HCT116 (cell line): Measurements from ENCODE around the gene CDR2L. TPM values are rescaled to one million over a fixed set of nuclear protein-coding genes. Genes with fewer than 3 reads are reported as not detected.
A peak's percentile ranks its signal among the peaks of the same experiment; 100 is the strongest.

Experiments used
- ATAC-seq: fragments of 200-7000 bp; cut with Tn5 transposase; 2 replicates; pipeline ENCODE4 v1.9.1; 2020; ENCODE audit warnings: mild to moderate bottlenecking, moderate library complexity
- BruUV-seq: library from RNA; stranded (reverse); fragments of 400-500 nt; replicated peaks from 2 replicates; lab custom pipeline; 2021; lab: Mats Ljungman, UMichigan
- CTCF ChIA-PET: fragments of 300-600 bp; sonication (Branson Sonifier 250); formaldehyde crosslinking; loops from one replicate; lab custom pipeline; 2021; ENCODE audit warnings: antibody characterized with exemption; lab: Charles Lee
- POLR2A ChIA-PET: fragments of 300-600, 350-600 bp; sonication (Branson Sonifier 250); formaldehyde crosslinking; loops from one replicate; lab custom pipeline; 2021; ENCODE audit warnings: antibody characterized with exemption; lab: Charles Lee
- RAD21 ChIA-PET, 2 experiments: fragments of 300-600 bp; sonication (Branson Sonifier 250); formaldehyde crosslinking; loops; one replicate each; lab custom pipeline; 2023; ENCODE audit warnings: low total read pairs in 2 of 2; ENCODE audit not compliant: uncharacterized antibody in 2 of 2, unreplicated experiment in 2 of 2, low non-redundant PET in 1 of 2; lab: Charles Lee
- DNase-seq: peaks from one replicate; pipeline ENCODE4 v3.0.0-alpha.2; 2010; ENCODE audit warnings: low read depth, low spot score
- H2AFZ ChIP-seq: fragments of 200-600 bp; shearing (Covaris generic), sonication (generic); 2 replicates; pipeline ENCODE4 v1.6.1; 2017; ENCODE audit warnings: low read depth, mixed run types, mixed read lengths, antibody characterized with exemption, low read length; ENCODE audit not compliant: poor library complexity, severe bottlenecking
- H3K27ac ChIP-seq: 2 replicates; pipeline ENCODE4 v1.5.1; 2012; ENCODE audit warnings: low read depth, low read length
- H3K27me3 ChIP-seq: fragments of 200-600 bp; sonication (generic); 2 replicates; pipeline ENCODE4 v1.6.1; 2016; ENCODE audit warnings: mixed run types, low read length, mixed read lengths; ENCODE audit not compliant: insufficient read depth
- H3K36me3 ChIP-seq, 2 experiments: fragments of 200-500 bp in 1 of 2; fragments of 200-600 bp in 1 of 2; sonication (Bioruptor generic) in 1 of 2; sonication (generic) in 1 of 2; 2 replicates each; pipeline versions ENCODE4 v1.5.1 to v1.6.1; 2014 to 2016; ENCODE audit warnings: low read length in 2 of 2, inconsistent platforms in 1 of 2, mixed read lengths in 1 of 2, mixed run types in 1 of 2; ENCODE audit not compliant: insufficient read depth in 2 of 2, control insufficient read depth in 1 of 2
- H3K4me1 ChIP-seq, 2 experiments: fragments of 200-600 bp in 1 of 2; sonication (generic) in 1 of 2; 2 replicates each; pipeline versions ENCODE4 v1.5.1 to v1.6.1; 2012 to 2017; ENCODE audit warnings: low read length in 2 of 2, inconsistent platforms in 1 of 2, mild to moderate bottlenecking in 1 of 2, mixed read lengths in 1 of 2, mixed run types in 1 of 2, moderate library complexity in 1 of 2; ENCODE audit not compliant: insufficient read depth in 2 of 2, control insufficient read depth in 1 of 2
- H3K4me2 ChIP-seq: fragments of 200-600 bp; sonication (generic); 2 replicates; pipeline ENCODE4 v1.6.1; 2017; ENCODE audit warnings: mixed run types, low read length, mixed read lengths
- H3K4me3 ChIP-seq, 2 experiments: fragments of 200-600 bp in 1 of 2; sonication (generic) in 1 of 2; replicated peaks in 1 of 2; 2 replicates each; pipeline ENCODE4 v1.5.1; 2011 to 2016; ENCODE audit warnings: low read length in 2 of 2, control low read depth in 1 of 2, low read depth in 1 of 2, mild to moderate bottlenecking in 1 of 2, mixed read lengths in 1 of 2, mixed run types in 1 of 2
- H3K79me2 ChIP-seq: fragments of 200-600 bp; sonication (generic); 2 replicates; pipeline ENCODE4 v1.6.1; 2017; ENCODE audit warnings: mild to moderate bottlenecking, mixed run types, low read length, moderate library complexity, mixed read lengths; ENCODE audit not compliant: insufficient read depth
- H3K9ac ChIP-seq: fragments of 200-600 bp; sonication (generic); 2 replicates; pipeline ENCODE4 v1.6.1; 2016; ENCODE audit warnings: low read length, mixed read lengths
- H3K9me2 ChIP-seq: fragments of 200-600 bp; sonication (generic), shearing (Covaris generic); 2 replicates; pipeline ENCODE4 v1.6.1; 2017; ENCODE audit warnings: mixed run types, mild to moderate bottlenecking, moderate library complexity; ENCODE audit not compliant: insufficient read depth
- H3K9me3 ChIP-seq, 2 experiments: fragments of 200-500 bp in 1 of 2; fragments of 200-600 bp in 1 of 2; sonication (Bioruptor generic) in 1 of 2; sonication (generic) in 1 of 2; 2 replicates each; pipeline ENCODE4 v1.6.1; 2014 to 2017; ENCODE audit warnings: low read length in 2 of 2, mixed read lengths in 2 of 2, inconsistent platforms in 1 of 2, low read depth in 1 of 2, mild to moderate bottlenecking in 1 of 2, mixed run types in 1 of 2, moderate library complexity in 1 of 2; ENCODE audit not compliant: control insufficient read depth in 1 of 2, insufficient read depth in 1 of 2
- H4K20me1 ChIP-seq: fragments of 200-600 bp; sonication (generic), shearing (Covaris generic); 2 replicates; pipeline ENCODE4 v1.6.1; 2017; ENCODE audit warnings: mixed run types, mild to moderate bottlenecking, moderate library complexity; ENCODE audit not compliant: insufficient read depth
- CEBPB ChIP-seq: IDR thresholded peaks from 2 replicates; pipeline ENCODE4 v1.6.1; 2012; ENCODE audit warnings: low read depth
- ELF1 ChIP-seq: IDR thresholded peaks from 2 replicates; pipeline ENCODE4 v1.6.1; 2012; ENCODE audit warnings: low read depth, borderline replicate concordance
- RAD21 ChIP-seq: IDR thresholded peaks from 2 replicates; pipeline ENCODE4 v1.6.1; 2012; ENCODE audit warnings: low read depth, mild to moderate bottlenecking
- SRF ChIP-seq: IDR thresholded peaks from 2 replicates; pipeline ENCODE4 v1.6.1; 2012; ENCODE audit warnings: low read depth
- ZNF274 ChIP-seq: fragments of 200-500 bp; sonication (Bioruptor generic); IDR thresholded peaks from 2 replicates; pipeline ENCODE4 v1.6.1; 2014; ENCODE audit warnings: mild to moderate bottlenecking, low read depth, low read length, inconsistent platforms
- intact Hi-C: fragments of 100-400 bp; cut with micrococcal nuclease; formaldehyde crosslinking; loops from 2 replicates; pipeline ENCODE4 v1.10.0; 2022
- total RNA-seq: library from RNA; stranded (reverse); gene quantifications from one replicate; pipeline ENCODE4 v1.2.1, GENCODE V29; 2021; ENCODE audit not compliant: unreplicated experiment
- TF ChIP-seq, protein P1 (sequence below): IDR thresholded peaks from 2 replicates; pipeline ENCODE4 v1.6.1; 2012; ENCODE audit warnings: low read depth
- TF ChIP-seq, protein P2 (sequence below): IDR thresholded peaks from 2 replicates; pipeline ENCODE4 v1.6.1; 2011; ENCODE audit warnings: mild to moderate bottlenecking, low read length, moderate library complexity; ENCODE audit not compliant: insufficient replicate concordance; ENCODE audit errors: extremely low read depth
- TF ChIP-seq, protein P3 (sequence below), 3 experiments: fragments of 200-600 bp in 1 of 3; sonication (generic) in 1 of 3; IDR thresholded peaks in 2 of 3; conservative IDR thresholded peaks in 1 of 3; 2 replicates each; pipeline ENCODE4 v1.5.1; 2012 to 2017; ENCODE audit warnings: low read depth in 2 of 3, low read length in 2 of 3, antibody characterized with exemption in 1 of 3, borderline replicate concordance in 1 of 3, control low read depth in 1 of 3, mild to moderate bottlenecking in 1 of 3, mixed read lengths in 1 of 3, mixed run types in 1 of 3, moderate library complexity in 1 of 3; ENCODE audit not compliant: insufficient read depth in 1 of 3

Gene CDR2L
- total RNA-seq, 1 experiment from 2014 or later: 26.5 TPM

DNA sequence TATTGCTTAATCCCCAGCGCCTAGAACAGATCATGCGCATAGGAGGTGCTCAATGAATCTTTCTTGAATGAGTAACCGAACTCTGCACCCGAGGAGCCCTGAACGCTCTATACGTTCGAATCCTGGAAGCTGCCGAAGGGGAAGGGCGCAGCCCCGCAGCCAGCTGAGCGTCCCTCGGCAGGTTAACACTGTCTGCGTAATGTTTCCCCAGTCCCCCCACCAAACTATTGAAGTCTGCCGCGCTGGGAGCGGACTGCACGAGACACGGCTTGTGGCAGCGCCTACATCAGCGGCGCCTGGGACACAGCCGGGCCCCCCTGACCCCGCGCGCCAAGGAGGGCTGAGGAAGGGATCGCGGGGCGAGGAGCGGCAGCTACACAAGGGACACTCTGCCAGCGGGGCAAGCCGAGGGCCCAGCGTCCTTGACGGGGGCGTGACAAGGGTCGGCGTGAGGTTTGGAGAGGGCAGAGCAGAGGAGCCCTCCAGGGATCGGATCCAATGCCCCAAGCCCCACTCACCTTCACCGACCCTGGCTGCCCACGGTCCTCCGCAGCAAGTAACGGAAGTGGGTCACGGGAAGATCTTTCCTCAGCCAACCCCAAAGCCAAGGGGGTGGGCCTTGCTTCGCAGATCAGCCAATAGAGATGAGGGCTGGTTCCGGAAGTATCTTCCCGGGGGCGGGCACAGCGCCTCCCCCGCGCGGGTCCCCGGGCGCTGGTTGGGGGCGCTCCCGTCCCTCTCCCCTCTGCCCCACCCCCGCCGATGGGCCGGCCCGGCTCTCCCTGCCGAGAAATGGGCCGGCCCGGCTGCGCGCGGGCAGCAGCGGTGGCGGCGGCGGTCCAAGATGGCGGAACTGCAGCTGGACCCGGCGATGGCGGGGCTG, 59.2 kb downstream of the CDR2L start, which contains the start of the genes ATP5PD and KCTD2 (continued):
- TF ChIP-seq, protein P1, sequence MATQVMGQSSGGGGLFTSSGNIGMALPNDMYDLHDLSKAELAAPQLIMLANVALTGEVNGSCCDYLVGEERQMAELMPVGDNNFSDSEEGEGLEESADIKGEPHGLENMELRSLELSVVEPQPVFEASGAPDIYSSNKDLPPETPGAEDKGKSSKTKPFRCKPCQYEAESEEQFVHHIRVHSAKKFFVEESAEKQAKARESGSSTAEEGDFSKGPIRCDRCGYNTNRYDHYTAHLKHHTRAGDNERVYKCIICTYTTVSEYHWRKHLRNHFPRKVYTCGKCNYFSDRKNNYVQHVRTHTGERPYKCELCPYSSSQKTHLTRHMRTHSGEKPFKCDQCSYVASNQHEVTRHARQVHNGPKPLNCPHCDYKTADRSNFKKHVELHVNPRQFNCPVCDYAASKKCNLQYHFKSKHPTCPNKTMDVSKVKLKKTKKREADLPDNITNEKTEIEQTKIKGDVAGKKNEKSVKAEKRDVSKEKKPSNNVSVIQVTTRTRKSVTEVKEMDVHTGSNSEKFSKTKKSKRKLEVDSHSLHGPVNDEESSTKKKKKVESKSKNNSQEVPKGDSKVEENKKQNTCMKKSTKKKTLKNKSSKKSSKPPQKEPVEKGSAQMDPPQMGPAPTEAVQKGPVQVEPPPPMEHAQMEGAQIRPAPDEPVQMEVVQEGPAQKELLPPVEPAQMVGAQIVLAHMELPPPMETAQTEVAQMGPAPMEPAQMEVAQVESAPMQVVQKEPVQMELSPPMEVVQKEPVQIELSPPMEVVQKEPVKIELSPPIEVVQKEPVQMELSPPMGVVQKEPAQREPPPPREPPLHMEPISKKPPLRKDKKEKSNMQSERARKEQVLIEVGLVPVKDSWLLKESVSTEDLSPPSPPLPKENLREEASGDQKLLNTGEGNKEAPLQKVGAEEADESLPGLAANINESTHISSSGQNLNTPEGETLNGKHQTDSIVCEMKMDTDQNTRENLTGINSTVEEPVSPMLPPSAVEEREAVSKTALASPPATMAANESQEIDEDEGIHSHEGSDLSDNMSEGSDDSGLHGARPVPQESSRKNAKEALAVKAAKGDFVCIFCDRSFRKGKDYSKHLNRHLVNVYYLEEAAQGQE: no peak
- no peak; the same call in 1 of the 2 replicates for TF ChIP-seq RAD21

DNA sequence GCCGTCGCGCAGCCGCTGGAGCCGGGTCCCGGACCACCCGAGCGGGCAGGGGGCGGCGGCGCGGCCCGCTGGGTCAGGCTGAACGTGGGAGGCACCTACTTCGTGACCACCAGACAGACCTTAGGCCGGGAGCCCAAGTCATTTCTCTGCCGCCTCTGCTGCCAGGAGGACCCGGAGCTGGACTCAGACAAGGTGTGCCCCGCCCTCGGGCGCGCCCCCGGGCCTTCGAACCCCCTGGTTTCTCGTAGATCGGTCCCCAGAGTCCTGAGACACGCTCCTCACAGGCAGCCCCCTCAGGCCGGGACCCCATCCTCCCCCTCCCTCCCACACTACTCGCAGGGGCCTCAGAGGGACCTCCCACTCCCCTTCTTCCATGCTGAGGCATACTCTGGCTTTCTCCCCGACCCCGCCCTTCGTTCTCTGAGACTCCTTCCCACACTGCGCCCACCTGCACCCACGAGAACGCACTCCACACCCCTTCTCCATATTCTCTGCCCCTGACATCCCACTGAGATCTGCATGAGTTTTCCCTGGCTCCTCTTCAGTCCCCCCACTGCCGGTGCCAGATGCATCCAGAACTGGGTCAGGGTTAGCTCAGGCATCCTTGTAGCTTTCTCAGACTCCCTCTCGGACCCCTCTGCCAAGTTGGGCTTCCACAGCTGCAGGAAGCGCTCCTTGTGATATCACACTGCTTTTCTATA, 60.1 kb downstream of the CDR2L start:
- Histone ChIP-seq H3K9me2 (no peaks in the 10 kb centered on the region), H3K4me2 (peak overlapping the region; percentile 88), H3K27ac (peak overlapping the region; percentile 99), H3K4me3 (peak overlapping the region; percentile 86 to 98), H3K4me1 (peaks cover 10 to 17% of the 10 kb centered on the region in 2 experiments; a peak in 3 of 4 replicates), H2AFZ (no peak overlapping the region), H3K36me3 (peaks cover 9 to 10% of the 10 kb centered on the region in 2 experiments; a peak in 3 of 4 replicates), H3K27me3 (no peaks in the 10 kb centered on the region), H3K9ac (peak overlapping the region; percentile 97), H4K20me1 (no peaks in the 10 kb centered on the region), H3K9me3 (no peaks in the 10 kb centered on the region), H3K79me2 (peaks cover 45% of the 10 kb centered on the region)
- RAD21 ChIA-PET: no interaction called here
- CTCF ChIA-PET: interaction anchor here (1.0 to 3.6 kb wide), 3 partner anchors 12 to 86 kb away, joined by 3 to 12 read pairs (median 11); no protein-coding TSS in a partner anchor
- intact Hi-C loops: no loop called here
- ATAC-seq (peak; percentile 20), DNase-seq (no peak)
- no TSS peak for BruUV-seq
- POLR2A ChIA-PET: interaction anchor here (2.9 kb wide), 1 partner anchor 13 kb away, joined by 13 read pairs; no protein-coding TSS in a partner anchor
- TF ChIP-seq ELF1: no peak
- TF ChIP-seq CEBPB: no peak
- TF ChIP-seq SRF: no peak
- TF ChIP-seq ZNF274: no peak
- TF ChIP-seq, protein P1: no peak
- TF ChIP-seq, protein P2, sequence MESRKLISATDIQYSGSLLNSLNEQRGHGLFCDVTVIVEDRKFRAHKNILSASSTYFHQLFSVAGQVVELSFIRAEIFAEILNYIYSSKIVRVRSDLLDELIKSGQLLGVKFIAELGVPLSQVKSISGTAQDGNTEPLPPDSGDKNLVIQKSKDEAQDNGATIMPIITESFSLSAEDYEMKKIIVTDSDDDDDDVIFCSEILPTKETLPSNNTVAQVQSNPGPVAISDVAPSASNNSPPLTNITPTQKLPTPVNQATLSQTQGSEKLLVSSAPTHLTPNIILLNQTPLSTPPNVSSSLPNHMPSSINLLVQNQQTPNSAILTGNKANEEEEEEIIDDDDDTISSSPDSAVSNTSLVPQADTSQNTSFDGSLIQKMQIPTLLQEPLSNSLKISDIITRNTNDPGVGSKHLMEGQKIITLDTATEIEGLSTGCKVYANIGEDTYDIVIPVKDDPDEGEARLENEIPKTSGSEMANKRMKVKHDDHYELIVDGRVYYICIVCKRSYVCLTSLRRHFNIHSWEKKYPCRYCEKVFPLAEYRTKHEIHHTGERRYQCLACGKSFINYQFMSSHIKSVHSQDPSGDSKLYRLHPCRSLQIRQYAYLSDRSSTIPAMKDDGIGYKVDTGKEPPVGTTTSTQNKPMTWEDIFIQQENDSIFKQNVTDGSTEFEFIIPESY: no peak
- TF ChIP-seq, protein P3, sequence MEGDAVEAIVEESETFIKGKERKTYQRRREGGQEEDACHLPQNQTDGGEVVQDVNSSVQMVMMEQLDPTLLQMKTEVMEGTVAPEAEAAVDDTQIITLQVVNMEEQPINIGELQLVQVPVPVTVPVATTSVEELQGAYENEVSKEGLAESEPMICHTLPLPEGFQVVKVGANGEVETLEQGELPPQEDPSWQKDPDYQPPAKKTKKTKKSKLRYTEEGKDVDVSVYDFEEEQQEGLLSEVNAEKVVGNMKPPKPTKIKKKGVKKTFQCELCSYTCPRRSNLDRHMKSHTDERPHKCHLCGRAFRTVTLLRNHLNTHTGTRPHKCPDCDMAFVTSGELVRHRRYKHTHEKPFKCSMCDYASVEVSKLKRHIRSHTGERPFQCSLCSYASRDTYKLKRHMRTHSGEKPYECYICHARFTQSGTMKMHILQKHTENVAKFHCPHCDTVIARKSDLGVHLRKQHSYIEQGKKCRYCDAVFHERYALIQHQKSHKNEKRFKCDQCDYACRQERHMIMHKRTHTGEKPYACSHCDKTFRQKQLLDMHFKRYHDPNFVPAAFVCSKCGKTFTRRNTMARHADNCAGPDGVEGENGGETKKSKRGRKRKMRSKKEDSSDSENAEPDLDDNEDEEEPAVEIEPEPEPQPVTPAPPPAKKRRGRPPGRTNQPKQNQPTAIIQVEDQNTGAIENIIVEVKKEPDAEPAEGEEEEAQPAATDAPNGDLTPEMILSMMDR (IDR thresholded peaks at IDR 0.05 in 2 of 3, conservative IDR thresholded peaks at IDR 0.05 in 1 of 3; ENCODE audit: borderline replicate concordance in 1 of 3, insufficient read depth in 1 of 3, low read depth in 2 of 3, low read length in 2 of 3): no peak
